DLD1 (cell line): ENCODE measurements around the gene VPS26A.

ENCODE experiments used
- in situ Hi-C: cut with HindIII; loops from 2 replicates; pipeline ENCODE4 v1.10.0; 2017; ENCODE audit warnings: low sequenced_read_pairs

Gene VPS26A

GRCh38 chr10:69218831-69219230 is 94.9 kb downstream of the VPS26A start:
- in situ Hi-C loops = no loop called here

GRCh38 chr10:69220041-69220451 is 96.1 kb downstream of the VPS26A start, which contains the start of gene HKDC1:
Gene HKDC1, plus strand, starts transcription at chr10:69220332. Its CDS starts 104 bp downstream, at chr10:69220436.
- in situ Hi-C loops = no loop called here

- in situ Hi-C loops = no loop called here
Measured at GRCh38 chr10:69220507-69220906, 96.5 kb downstream of the VPS26A start.
